HepG2 (cell line): ENCODE measurements around the gene CCDC91. TPM values are rescaled to one million over a fixed set of nuclear protein-coding genes. Genes with fewer than 3 reads are reported as not detected.

Experiments
- CCDC6 ChIP-seq: sonication (generic); formaldehyde crosslinking; IDR thresholded peaks from 2 replicates; pipeline ENCODE4 v1.8.1; 2022; ENCODE audit warnings: mild to moderate bottlenecking, missing genetic modification reagents, moderate library complexity
- CHD4 ChIP-seq: fragments of 200-600 bp; sonication (generic); IDR thresholded peaks from 2 replicates; pipeline ENCODE4 v1.7.0; 2017; ENCODE audit warnings: mild to moderate bottlenecking, low read length, borderline replicate concordance
- EP300 ChIP-seq, 3 experiments: sonication (generic) in 1 of 3; formaldehyde crosslinking in 1 of 3; IDR thresholded peaks; 2 replicates each; pipeline versions ENCODE4 v1.5.1 to v1.6.1; 2011 to 2020; ENCODE audit warnings: low read depth in 2 of 3, low read length in 2 of 3, borderline replicate concordance in 1 of 3, improper control_type of control experiment in 1 of 3, mild to moderate bottlenecking in 1 of 3, missing genetic modification reagents in 1 of 3, moderate library complexity in 1 of 3
- FOXC1 ChIP-seq: sonication (generic); formaldehyde crosslinking; IDR thresholded peaks from 2 replicates; pipeline ENCODE4 v1.8.0; 2022; ENCODE audit warnings: mild to moderate bottlenecking, missing genetic modification reagents, borderline replicate concordance
- GATAD1 ChIP-seq: IDR thresholded peaks from 2 replicates; pipeline ENCODE4 v1.6.1; 2016; ENCODE audit warnings: missing genetic modification reagents, missing compliant biosample characterization
- IKZF1 ChIP-seq: fragments of 450-650 bp; IDR thresholded peaks from 2 replicates; pipeline ENCODE4 v1.7.1; 2016
- JUN ChIP-seq: sonication (generic); formaldehyde crosslinking; IDR thresholded peaks from 2 replicates; pipeline ENCODE4 v1.4.0; 2020; ENCODE audit warnings: mild to moderate bottlenecking, missing genetic modification reagents
- KAT8 ChIP-seq: IDR thresholded peaks from 2 replicates; pipeline ENCODE4 v1.6.1; 2016; ENCODE audit warnings: missing genetic modification reagents, missing compliant biosample characterization
- KLF13 ChIP-seq: sonication (generic); formaldehyde crosslinking; IDR thresholded peaks from 2 replicates; pipeline ENCODE4 v1.4.0; 2020; ENCODE audit warnings: mild to moderate bottlenecking, missing genetic modification reagents
- MLLT10 ChIP-seq: sonication (generic); formaldehyde crosslinking; IDR thresholded peaks from 2 replicates; pipeline ENCODE4 v1.4.0; 2020; ENCODE audit warnings: missing genetic modification reagents
- NONO ChIP-seq, 2 experiments: fragments of 450-650 bp in 1 of 2; sonication (generic) in 1 of 2; formaldehyde crosslinking in 1 of 2; IDR thresholded peaks in 1 of 2; conservative IDR thresholded peaks in 1 of 2; 2 replicates each; pipeline versions ENCODE4 v1.6.1 to v1.8.0; 2017 to 2022; ENCODE audit warnings: mild to moderate bottlenecking in 1 of 2, missing genetic modification reagents in 1 of 2, moderate library complexity in 1 of 2
- SOX5 ChIP-seq: IDR thresholded peaks from 2 replicates; pipeline ENCODE4 v1.6.1; 2016; ENCODE audit warnings: borderline replicate concordance
- TBP ChIP-seq: sonication (generic); formaldehyde crosslinking; IDR thresholded peaks from 2 replicates; pipeline ENCODE4 v1.5.0; 2020; ENCODE audit warnings: missing genetic modification reagents
- ZFY ChIP-seq: sonication (generic); formaldehyde crosslinking; IDR thresholded peaks from 2 replicates; pipeline ENCODE4 v1.4.0; 2020; ENCODE audit warnings: missing genetic modification reagents
- ZFYVE20 ChIP-seq: sonication (generic); formaldehyde crosslinking; IDR thresholded peaks from 2 replicates; pipeline ENCODE4 v1.8.0; 2023; ENCODE audit warnings: low read depth, mild to moderate bottlenecking, moderate library complexity, missing genetic modification reagents, borderline replicate concordance
- ZIK1 ChIP-seq: sonication (generic); formaldehyde crosslinking; IDR thresholded peaks from 2 replicates; pipeline ENCODE4 v1.5.0; 2020; ENCODE audit warnings: mild to moderate bottlenecking, low read depth, missing genetic modification reagents, borderline replicate concordance
- ZNF143 ChIP-seq: sonication (generic); formaldehyde crosslinking; IDR thresholded peaks from 2 replicates; pipeline ENCODE4 v1.4.0; 2020; ENCODE audit warnings: missing genetic modification reagents
- ZNF296 ChIP-seq: sonication (generic); formaldehyde crosslinking; conservative IDR thresholded peaks from 2 replicates; pipeline ENCODE4 v1.5.0; 2020; ENCODE audit warnings: mild to moderate bottlenecking, missing genetic modification reagents
- ZNF614 ChIP-seq: IDR thresholded peaks from 2 replicates; pipeline ENCODE4 v1.6.1; 2018; ENCODE audit warnings: missing biosample characterization, missing genetic modification reagents, inconsistent platforms, borderline replicate concordance
- ZNF616 ChIP-seq: sonication (generic); formaldehyde crosslinking; IDR thresholded peaks from 2 replicates; pipeline ENCODE4 v1.5.0; 2020; ENCODE audit warnings: low read depth, mild to moderate bottlenecking, missing genetic modification reagents
- ZSCAN25 ChIP-seq: sonication (generic); formaldehyde crosslinking; IDR thresholded peaks from 2 replicates; pipeline ENCODE4 v1.8.0; 2022; ENCODE audit warnings: mild to moderate bottlenecking, missing genetic modification reagents
- polyA plus RNA-seq, 8 experiments: library from polyadenylated mRNA; depleted of rRNA in 3 of 8; stranded (reverse) in 7 of 8; unstranded in 1 of 8; fragments of >200 nt; fragmentation: Illumina TruSeq in 4 of 8; extraction: Trizol in 4 of 8; gene quantifications; 2 replicates each; pipeline versions ENCODE4 v1.2.1 to v1.2.3, GENCODE V29; 2011 to 2016; ENCODE audit warnings: low read depth in 4 of 8, missing spikeins in 1 of 8, mixed read lengths in 1 of 8; ENCODE audit not compliant: insufficient read depth in 1 of 8
- total RNA-seq, 5 experiments: library from RNA; depleted of rRNA; stranded (reverse); fragments of >200 nt; fragmentation: Illumina TruSeq; extraction: Trizol; gene quantifications; 2 replicates each; pipeline ENCODE4 v1.2.3, GENCODE V29; 2016; ENCODE audit warnings: low read depth in 1 of 5
- TF ChIP-seq, protein P1 (sequence below): sonication (generic); formaldehyde crosslinking; IDR thresholded peaks from 2 replicates; pipeline ENCODE4 v1.5.0; 2020; ENCODE audit warnings: missing genetic modification reagents
- TF ChIP-seq, protein P2 (sequence below): sonication (generic); formaldehyde crosslinking; IDR thresholded peaks from 2 replicates; pipeline ENCODE4 v1.4.0; 2020; ENCODE audit warnings: missing genetic modification reagents
- TF ChIP-seq, protein P3 (sequence below): sonication (generic); formaldehyde crosslinking; IDR thresholded peaks from 2 replicates; pipeline ENCODE4 v1.4.0; 2020; ENCODE audit warnings: mild to moderate bottlenecking, missing genetic modification reagents

Gene CCDC91
- total and polyA plus RNA-seq, 2 of the 13 experiments (the other 11 are each of a cell fraction or from before 2014, with no cell fraction given): 9.8 to 15.8 TPM

DNA sequence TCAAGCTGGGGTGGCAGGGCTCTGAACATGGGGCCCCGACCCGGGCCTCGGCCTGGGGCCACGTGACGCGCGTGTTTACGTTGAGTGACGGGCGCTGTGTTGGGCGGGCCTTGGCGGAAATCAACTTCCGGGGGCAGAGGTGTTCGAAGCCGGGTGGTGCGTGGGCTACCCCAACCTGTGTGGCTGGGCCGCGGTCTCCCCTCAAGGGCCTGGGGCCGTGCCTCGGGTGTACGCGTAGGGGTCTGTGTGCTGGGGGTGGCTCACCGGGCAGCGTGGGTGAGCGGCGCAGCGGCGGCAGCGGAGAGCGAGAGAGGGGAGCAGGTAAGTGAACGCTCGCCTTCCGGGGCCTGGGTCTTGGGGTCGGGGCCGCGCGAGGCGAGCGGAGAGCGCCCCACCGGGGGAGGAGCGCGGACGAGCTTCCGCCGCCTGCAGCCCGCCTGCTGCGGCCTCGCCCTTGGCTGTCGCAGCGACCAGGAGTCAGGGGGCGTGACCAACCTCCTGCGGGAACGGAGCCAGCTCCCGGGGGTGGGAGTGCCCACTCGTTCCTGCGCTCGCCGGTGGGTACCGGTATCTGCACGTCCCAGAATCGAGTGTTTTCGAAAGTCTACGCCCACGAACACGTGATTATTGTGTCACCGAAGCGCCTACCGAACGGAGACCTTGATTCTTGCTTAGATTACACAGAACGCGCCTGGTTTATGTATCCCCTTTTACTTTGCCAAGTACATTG, at the start of gene CCDC91 (continued):
- no peak for TF ChIP-seq KLF13 (CRISPR knock-in tag)
- TF ChIP-seq JUN (CRISPR knock-in tag): peak; percentile 37; the same call in 1 of the 2 replicates
- TF ChIP-seq KAT8 (CRISPR knock-in tag): peak; percentile 94
- TF ChIP-seq, protein P1, sequence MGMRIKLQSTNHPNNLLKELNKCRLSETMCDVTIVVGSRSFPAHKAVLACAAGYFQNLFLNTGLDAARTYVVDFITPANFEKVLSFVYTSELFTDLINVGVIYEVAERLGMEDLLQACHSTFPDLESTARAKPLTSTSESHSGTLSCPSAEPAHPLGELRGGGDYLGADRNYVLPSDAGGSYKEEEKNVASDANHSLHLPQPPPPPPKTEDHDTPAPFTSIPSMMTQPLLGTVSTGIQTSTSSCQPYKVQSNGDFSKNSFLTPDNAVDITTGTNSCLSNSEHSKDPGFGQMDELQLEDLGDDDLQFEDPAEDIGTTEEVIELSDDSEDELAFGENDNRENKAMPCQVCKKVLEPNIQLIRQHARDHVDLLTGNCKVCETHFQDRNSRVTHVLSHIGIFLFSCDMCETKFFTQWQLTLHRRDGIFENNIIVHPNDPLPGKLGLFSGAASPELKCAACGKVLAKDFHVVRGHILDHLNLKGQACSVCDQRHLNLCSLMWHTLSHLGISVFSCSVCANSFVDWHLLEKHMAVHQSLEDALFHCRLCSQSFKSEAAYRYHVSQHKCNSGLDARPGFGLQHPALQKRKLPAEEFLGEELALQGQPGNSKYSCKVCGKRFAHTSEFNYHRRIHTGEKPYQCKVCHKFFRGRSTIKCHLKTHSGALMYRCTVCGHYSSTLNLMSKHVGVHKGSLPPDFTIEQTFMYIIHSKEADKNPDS: peak; percentile 70; the same call in 1 of the 2 replicates
- TF ChIP-seq IKZF1: no peak
- TF ChIP-seq NONO (IDR thresholded peaks at IDR 0.05): no peak
- peak; percentile 86 for TF ChIP-seq NONO (CRISPR knock-in tag; conservative IDR thresholded peaks at IDR 0.05)
- no peak for TF ChIP-seq CHD4
- TF ChIP-seq ZNF296 (CRISPR knock-in tag): no peak; the same call in 1 of the 2 replicates
- peak; percentile 96 for TF ChIP-seq FOXC1
- TF ChIP-seq, protein P2, sequence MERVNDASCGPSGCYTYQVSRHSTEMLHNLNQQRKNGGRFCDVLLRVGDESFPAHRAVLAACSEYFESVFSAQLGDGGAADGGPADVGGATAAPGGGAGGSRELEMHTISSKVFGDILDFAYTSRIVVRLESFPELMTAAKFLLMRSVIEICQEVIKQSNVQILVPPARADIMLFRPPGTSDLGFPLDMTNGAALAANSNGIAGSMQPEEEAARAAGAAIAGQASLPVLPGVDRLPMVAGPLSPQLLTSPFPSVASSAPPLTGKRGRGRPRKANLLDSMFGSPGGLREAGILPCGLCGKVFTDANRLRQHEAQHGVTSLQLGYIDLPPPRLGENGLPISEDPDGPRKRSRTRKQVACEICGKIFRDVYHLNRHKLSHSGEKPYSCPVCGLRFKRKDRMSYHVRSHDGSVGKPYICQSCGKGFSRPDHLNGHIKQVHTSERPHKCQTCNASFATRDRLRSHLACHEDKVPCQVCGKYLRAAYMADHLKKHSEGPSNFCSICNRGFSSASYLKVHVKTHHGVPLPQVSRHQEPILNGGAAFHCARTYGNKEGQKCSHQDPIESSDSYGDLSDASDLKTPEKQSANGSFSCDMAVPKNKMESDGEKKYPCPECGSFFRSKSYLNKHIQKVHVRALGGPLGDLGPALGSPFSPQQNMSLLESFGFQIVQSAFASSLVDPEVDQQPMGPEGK (CRISPR knock-in tag): peak; percentile 50; the same call in 1 of the 2 replicates
- TF ChIP-seq EP300 (IDR thresholded peaks at IDR 0.05; ENCODE audit: low read depth in 2 of 2, low read length in 2 of 2): no peak
- TF ChIP-seq EP300 (CRISPR knock-in tag; IDR thresholded peaks at IDR 0.05; ENCODE audit: borderline replicate concordance): no peak
- no peak for TF ChIP-seq MLLT10 (CRISPR knock-in tag)
- TF ChIP-seq ZNF616 (CRISPR knock-in tag): 0 out of 2 replicates have a peak, but pooled peaks have one; percentile 77
- peak; percentile 85 for TF ChIP-seq CCDC6 (CRISPR knock-in tag)
- TF ChIP-seq ZIK1 (CRISPR knock-in tag): peak; percentile 82
- peak; percentile 99 for TF ChIP-seq ZFY (CRISPR knock-in tag)
- no peak for TF ChIP-seq TBP
- 0 out of 2 replicates have a peak, but pooled peaks have one; percentile 81 for TF ChIP-seq ZFYVE20 (CRISPR knock-in tag)
- no peak for TF ChIP-seq ZNF143 (CRISPR knock-in tag)
- TF ChIP-seq GATAD1 (CRISPR knock-in tag): peak; percentile 85
- TF ChIP-seq, protein P3, sequence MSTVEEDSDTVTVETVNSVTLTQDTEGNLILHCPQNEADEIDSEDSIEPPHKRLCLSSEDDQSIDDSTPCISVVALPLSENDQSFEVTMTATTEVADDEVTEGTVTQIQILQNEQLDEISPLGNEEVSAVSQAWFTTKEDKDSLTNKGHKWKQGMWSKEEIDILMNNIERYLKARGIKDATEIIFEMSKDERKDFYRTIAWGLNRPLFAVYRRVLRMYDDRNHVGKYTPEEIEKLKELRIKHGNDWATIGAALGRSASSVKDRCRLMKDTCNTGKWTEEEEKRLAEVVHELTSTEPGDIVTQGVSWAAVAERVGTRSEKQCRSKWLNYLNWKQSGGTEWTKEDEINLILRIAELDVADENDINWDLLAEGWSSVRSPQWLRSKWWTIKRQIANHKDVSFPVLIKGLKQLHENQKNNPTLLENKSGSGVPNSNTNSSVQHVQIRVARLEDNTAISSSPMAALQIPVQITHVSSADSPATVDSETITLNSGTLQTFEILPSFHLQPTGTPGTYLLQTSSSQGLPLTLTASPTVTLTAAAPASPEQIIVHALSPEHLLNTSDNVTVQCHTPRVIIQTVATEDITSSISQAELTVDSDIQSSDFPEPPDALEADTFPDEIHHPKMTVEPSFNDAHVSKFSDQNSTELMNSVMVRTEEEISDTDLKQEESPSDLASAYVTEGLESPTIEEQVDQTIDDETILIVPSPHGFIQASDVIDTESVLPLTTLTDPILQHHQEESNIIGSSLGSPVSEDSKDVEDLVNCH (CRISPR knock-in tag): 0 out of 2 replicates have a peak, but pooled peaks have one; percentile 59
- no peak; the same call in 1 of the 2 replicates for TF ChIP-seq ZSCAN25 (CRISPR knock-in tag)
- TF ChIP-seq SOX5 (CRISPR knock-in tag): 0 out of 2 replicates have a peak, but pooled peaks have one; percentile 8
- TF ChIP-seq ZNF614 (CRISPR knock-in tag): no peak
